HG02642 (cell line): ENCODE results near the gene GLS2.
"Not testable (repeated sequence)": the region's sequence is repeated elsewhere in the genome, so short reads cannot be mapped to it uniquely, and the experiment has no call there.

ENCODE experiments used
- ATAC-seq: cut with Tn5 transposase; IDR thresholded peaks from one replicate; pipeline ENCODE4 v1.9.1; 2021; ENCODE audit warnings: mild to moderate bottlenecking; ENCODE audit not compliant: unreplicated experiment, poor library complexity

The GLS2 gene

GRCh38 chr12:56488041-56488955 lies at the start of gene GLS2:
TSS of gene GLS2 (minus strand) at chr12:56488161. CDS start at chr12:56488118, 43 bp downstream.
- ATAC-seq = peak; percentile 90

DNA sequence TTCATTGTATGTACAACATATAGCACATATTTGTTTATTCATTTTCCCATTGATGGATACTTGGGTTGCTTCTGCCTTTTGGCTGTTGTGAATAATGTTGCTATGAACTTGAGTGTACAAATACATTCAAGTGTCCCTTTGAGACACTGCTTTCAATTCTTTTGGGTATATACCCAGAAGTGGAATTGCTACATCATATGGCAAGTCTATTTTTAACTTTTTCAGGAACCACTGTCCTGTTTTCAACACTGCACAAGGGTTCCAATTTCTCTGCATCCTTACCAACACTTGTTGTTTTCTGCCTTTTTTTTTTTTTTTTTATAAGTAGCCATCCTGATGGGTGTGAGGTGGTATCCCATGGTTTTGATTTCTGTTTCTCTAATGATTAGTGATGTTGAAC lies 49.6 kb upstream of the GLS2 start:
- no peak for ATAC-seq

- no peak for ATAC-seq
Observed at GRCh38 chr12:56530390-56531055, 42.6 kb upstream of the GLS2 start.

- ATAC-seq = no peak
Observed at GRCh38 chr12:56529656-56530055, 41.7 kb upstream of the GLS2 start.

GRCh38 chr12:56528846-56529245 lies 40.9 kb upstream of the GLS2 start:
- ATAC-seq = no peak

GRCh38 chr12:56522411-56523193 lies 34.6 kb upstream of the GLS2 start:
- no peak for ATAC-seq

DNA sequence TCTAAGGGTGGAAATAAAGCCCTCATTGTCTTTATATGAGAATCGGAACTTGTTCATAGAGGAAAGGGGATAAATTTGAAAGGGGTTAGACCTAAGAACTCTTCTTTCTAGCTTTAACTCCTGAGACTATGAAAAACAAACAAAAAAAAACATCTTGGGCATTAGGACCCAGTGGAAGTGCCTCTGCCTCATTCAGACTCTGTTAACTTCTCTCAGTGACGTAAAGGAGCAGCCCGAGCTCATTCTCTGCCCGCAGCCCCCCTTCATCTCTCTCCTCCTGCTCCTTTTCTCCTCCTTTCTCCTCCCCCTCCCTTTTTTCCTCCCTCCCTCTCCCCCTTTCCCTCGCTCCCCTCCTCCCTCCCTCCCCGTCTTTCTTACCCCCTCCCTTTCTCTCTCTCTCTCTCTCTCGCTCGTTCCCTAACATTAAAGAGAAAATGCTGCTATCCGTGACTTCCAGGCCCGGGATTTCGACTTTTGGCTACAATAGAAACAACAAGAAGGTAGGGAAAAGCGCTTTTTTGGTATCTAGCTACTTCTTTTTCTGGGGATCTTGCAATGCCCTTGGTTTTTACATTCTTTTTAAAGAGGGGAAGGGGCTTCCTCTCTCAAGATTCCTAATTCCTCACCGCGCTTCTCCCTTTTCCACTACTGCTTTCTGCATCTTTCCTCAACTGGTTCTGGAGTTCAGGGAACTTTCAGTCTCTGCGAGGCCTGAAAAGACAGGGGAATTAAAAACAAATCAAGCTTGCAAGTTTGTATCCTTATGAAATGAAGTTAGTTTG lies 33.8 kb upstream of the GLS2 start, which contains the start of gene RBMS2:
TSS of gene RBMS2 (plus strand) at position 231 of the 782 bp plus-strand sequence. CDS start at position 435, 204 bp downstream.
- ATAC-seq = no peak

- no peak for ATAC-seq
Observed at GRCh38 chr12:56521209-56521589, 33.2 kb upstream of the GLS2 start.

DNA sequence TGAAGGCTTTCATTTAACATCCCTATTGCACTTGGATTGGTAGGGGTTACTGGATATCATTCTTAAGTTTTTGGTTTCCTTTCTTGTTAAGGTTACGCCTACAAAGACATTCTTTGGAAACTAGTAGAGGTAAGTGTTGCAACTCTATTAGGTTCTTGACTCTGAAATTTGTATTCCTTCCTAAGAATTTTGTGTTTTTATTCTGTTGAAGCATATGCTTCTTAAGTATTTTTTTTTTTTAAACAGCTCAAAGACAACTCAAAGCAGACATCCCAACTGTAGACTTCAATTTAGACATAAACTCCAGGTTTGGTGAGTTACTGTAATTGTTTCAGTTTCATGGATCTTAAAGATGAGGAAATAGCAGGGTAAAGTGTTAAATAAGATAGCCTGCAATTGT lies 32.5 kb upstream of the GLS2 start:
- no peak for ATAC-seq

DNA sequence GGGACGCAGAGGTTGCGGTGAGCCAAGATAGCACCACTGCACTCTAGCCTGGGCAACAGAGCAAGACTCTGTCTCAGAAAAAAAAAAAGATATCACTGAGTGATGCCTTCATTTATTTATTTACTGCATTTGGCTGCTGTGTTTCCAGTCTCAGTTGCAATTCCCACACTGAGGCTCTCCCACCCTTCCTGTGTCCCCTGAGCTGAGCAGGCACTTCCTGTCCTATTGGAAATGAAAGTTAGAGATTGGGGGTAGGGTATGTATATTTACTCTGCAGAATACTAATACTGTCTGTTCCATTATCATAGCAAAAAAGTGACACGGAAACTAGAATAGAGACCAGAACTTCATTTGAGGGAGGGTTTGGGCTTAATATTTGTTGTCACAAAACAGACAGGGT lies 32.1 kb upstream of the GLS2 start:
- ATAC-seq = no peak

DNA sequence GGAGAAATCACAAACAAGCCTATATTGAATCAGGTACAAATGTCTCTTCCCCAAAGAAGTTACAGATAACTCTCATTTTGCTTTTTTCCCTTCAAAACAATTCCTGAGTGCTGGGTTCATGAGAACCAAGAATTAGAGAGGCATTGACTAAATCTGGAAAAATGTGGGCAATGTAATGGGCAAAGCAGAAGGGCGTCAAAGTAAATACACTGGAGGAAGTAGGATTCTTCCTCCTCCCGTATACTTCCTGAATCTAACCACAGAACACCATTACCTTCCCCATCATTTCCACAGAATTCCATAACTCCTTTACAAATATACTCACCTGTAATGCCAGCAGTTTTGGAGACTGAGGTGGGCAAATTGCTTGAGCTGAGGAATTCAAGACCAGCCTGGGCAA lies 30.6 kb upstream of the GLS2 start:
- no peak for ATAC-seq

- no peak for ATAC-seq
Observed at GRCh38 chr12:56517854-56518253, 29.9 kb upstream of the GLS2 start.

- not testable (repeated sequence) for ATAC-seq
Observed at GRCh38 chr12:56514014-56514318, 26.0 kb upstream of the GLS2 start.

DNA sequence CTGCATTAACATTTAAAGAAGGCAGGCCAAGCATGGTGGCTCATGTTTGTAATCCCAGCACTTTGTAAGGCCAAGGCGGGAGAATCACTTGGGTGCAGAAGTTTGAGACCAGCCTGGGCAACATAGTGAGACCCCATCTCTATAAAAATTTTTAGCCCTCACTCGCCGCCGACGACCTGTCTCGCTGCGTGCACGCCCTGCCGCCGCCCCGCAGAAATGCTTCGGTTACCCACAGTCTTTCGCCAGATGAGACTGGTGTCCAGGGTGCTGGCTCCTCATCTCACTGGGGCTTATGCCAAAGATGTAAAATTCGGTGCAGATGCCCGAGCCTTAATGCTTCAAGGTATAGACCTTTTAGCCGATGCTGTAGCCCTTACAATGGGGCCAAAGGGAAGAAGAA lies 22.8 kb upstream of the GLS2 start:
- no peak for ATAC-seq

DNA sequence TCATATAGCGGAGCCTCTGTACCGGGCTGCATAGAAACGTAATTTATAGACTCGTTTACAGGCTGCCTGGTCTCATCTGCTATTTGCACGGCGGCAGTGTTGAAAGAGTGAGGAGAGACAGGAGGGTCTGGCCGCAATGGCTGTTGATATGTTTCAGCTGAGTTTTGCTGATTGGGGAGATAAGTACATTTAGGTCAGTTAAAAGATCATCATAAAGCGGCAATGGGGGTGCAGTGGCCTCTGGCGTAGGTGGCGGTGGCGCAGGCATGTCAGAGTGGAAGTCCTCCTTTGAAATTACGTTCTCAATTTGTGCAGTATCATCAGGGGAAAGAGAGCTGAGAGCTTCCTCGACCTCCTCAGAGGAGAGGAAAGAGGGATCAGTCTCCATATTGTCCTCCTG lies 11.9 kb upstream of the GLS2 start:
- not testable (repeated sequence) for ATAC-seq

DNA sequence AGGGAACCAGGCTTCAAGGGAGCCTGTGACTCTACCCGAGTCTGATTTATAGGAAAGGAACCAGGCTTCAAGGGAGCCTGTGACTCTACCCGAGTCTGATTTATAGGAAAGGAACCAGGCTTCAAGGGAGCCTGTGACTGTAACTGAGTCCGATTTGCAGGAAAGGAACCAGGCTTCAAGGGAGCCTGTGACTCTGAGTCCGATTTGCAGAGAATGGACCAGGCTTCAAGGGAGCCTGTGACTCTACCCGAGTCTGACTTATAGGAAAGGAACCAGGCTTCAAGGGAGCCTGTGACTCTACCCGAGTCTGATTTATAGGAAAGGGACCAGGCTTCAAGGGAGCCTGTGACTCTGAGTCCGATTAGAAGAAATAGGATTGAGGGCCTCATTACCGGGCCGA lies 11.5 kb upstream of the GLS2 start:
- not testable (repeated sequence) for ATAC-seq

- not testable (repeated sequence) for ATAC-seq
Observed at GRCh38 chr12:56498126-56498902, 10.4 kb upstream of the GLS2 start.

DNA sequence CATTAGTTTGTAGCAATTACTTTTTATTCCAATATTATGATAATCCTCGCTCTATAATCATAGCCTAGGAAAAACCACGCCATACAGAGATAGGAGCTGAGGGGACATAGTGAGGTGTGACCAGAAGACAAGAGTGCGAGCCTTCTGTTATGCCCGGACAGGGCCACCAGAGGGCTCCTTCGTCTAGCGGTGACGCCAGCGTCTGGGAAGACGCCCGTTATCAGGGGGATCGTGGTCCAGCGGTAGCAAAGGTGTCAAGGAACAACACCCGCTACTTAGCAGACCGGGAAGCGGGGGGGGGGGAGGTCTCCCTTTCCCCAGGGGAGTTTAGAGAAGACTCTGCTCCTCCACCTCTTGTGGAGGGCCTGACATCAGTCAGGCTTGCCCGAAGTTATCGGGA lies 8.7 kb upstream of the GLS2 start:
- ATAC-seq = not testable (repeated sequence)

GRCh38 chr12:56494481-56494880 lies 6.5 kb upstream of the GLS2 start:
- ATAC-seq = not testable (repeated sequence)

DNA sequence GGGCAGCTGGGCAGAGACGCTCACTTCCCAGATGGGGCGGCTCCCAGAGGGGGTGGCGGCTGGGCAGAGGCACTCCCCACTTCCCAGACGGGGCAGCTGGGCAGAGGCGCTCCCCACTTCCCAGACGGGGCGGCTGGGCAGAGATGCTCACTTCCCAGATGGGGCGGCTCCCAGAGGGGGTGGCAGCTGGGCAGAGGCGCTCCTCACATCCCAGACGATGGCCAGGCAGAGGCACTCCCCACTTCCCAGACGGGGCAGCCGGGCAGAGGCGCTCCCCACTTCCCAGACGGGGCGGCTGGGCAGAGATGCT lies 6.1 kb upstream of the GLS2 start:
- not testable (repeated sequence) for ATAC-seq
